ENCODE results near the gene KCNQ1. TPM values are rescaled to one million over a fixed set of nuclear protein-coding genes. Genes with fewer than 3 reads are reported as not detected.

Gene KCNQ1
- total and polyA plus RNA-seq, 12 donors: 11.0 to 447 (median 320) TPM

GRCh38 chr11:2653930-2654739, 209.3 kb downstream of the KCNQ1 start:
- peak in 2 of 7 donors; percentile 14 to 47 for DNase-seq
- H3K9me3 ChIP-seq (replicated peaks in 1 of 3): peaks cover 0 to 18% (median 0%) of the 10 kb centered on the region in 3 donors
- intact Hi-C loops (cut with DNase I): no loop called here

GRCh38 chr11:2655016-2655719, 210.4 kb downstream of the KCNQ1 start:
- Histone ChIP-seq H3K27ac (peak overlapping the region in 1 of 5 donors; percentile 38), H3K36me3 (replicated peaks in 1 of 2) (no peaks in the 10 kb centered on the region), H3K27me3 (no peaks in the 10 kb centered on the region), H3K9me3 (replicated peaks in 1 of 3) (peaks cover 0 to 9% (median 0%) of the 10 kb centered on the region in 3 donors), H3K4me3 (no peak overlapping the region), H3K4me1 (replicated peaks in 1 of 2) (no peaks in the 10 kb centered on the region)
- peak in 1 of 7 donors; percentile 49 for DNase-seq
- TF ChIP-seq POLR2A (IDR thresholded peaks at IDR 0.05) (no peak), CTCF (IDR thresholded peaks at IDR 0.05) (no peak)
- 84 to 94% (median 93%) methylated on average over 6 of the region's 6 CpGs for WGBS, 4 donors
- intact Hi-C loops (cut with DNase I): no loop called here

More at GRCh38 chr11:2653930-2654739, 209.3 kb downstream of the KCNQ1 start:
- H3K27ac ChIP-seq: peak overlapping the region in 1 of 5 donors; percentile 48
- H3K36me3 ChIP-seq (replicated peaks in 1 of 2): no peaks in the 10 kb centered on the region
- whole genome bisulfite sequencing, 4 donors: 94 to 95% (median 94%) methylated on average over 12 to 16 of the region's 16 CpGs
- no peaks in the 10 kb centered on the region for H3K4me1 ChIP-seq (replicated peaks in 1 of 2)
- no peak overlapping the region for H3K4me3 ChIP-seq
- TF ChIP-seq POLR2A (IDR thresholded peaks at IDR 0.05) (no peak), CTCF (IDR thresholded peaks at IDR 0.05) (no peak)
- H3K27me3 ChIP-seq: no peaks in the 10 kb centered on the region

- Histone ChIP-seq H3K36me3 (replicated peaks in 1 of 2) (no peaks in the 10 kb centered on the region), H3K27me3 (no peaks in the 10 kb centered on the region), H3K4me3 (no peak overlapping the region), H3K4me1 (replicated peaks in 1 of 2) (no peaks in the 10 kb centered on the region), H3K27ac (no peak overlapping the region), H3K9me3 (replicated peaks in 1 of 3) (peaks cover 0 to under 1% (median 0%) of the 10 kb centered on the region in 3 donors)
- TF ChIP-seq CTCF (IDR thresholded peaks at IDR 0.05) (no peak), POLR2A (IDR thresholded peaks at IDR 0.05) (no peak)
- intact Hi-C loops (cut with DNase I): no loop called here
- DNase-seq: peak in 3 of 7 donors; percentile 26 to 58 (median 47)
- 64 to 72% (median 69%) methylated on average over 6 of the region's 6 CpGs for WGBS, 4 donors
Measured at GRCh38 chr11:2655834-2656622, 211.2 kb downstream of the KCNQ1 start.

- no peaks in the 10 kb centered on the region for H3K9me3 ChIP-seq (replicated peaks in 1 of 3)
- no peak overlapping the region for H3K4me3 ChIP-seq
- no peaks in the 10 kb centered on the region for H3K27me3 ChIP-seq
- TF ChIP-seq CTCF (IDR thresholded peaks at IDR 0.05): no peak
- no peak for TF ChIP-seq POLR2A (IDR thresholded peaks at IDR 0.05)
- no peak overlapping the region for H3K27ac ChIP-seq
- DNase-seq: peak in 1 of 7 donors; percentile 33
- intact Hi-C loops (cut with DNase I): no loop called here
- WGBS, 4 donors: 77 to 82% (median 78%) methylated on average over 1 of the region's 1 CpG
- H3K36me3 ChIP-seq (replicated peaks in 1 of 2): peaks cover 0 to 2% of the 10 kb centered on the region in 2 donors
- H3K4me1 ChIP-seq (replicated peaks in 1 of 2): no peaks in the 10 kb centered on the region
Measured at GRCh38 chr11:2656859-2657258, 212.1 kb downstream of the KCNQ1 start.

Data from adrenal gland (tissue), 12 donors.